Erythroblast (primary cell): ENCODE data around the gene ARMC7.

Experiments used
- GATA1 ChIP-seq: IDR thresholded peaks from 2 replicates; pipeline ENCODE4 v1.6.1; 2011; ENCODE audit warnings: low read depth, mild to moderate bottlenecking, control low read depth, low read length, moderate library complexity
- POLR2A ChIP-seq: IDR thresholded peaks from 2 replicates; pipeline ENCODE4 v1.6.1; 2011; ENCODE audit warnings: mild to moderate bottlenecking, low read length

- TF ChIP-seq POLR2A (no peak), GATA1 (no peak)
Observed at GRCh38 chr17:75152523-75152921, 42.8 kb downstream of the ARMC7 start.
